IMR-90 (cell line): Measurements from ENCODE around the gene COL5A3. TPM values are rescaled to one million over a fixed set of nuclear protein-coding genes. Genes with fewer than 3 reads are reported as not detected.

Source experiments
- ATAC-seq: fragments of 200-7000 bp; cut with Tn5 transposase; 2 replicates; pipeline ENCODE4 v1.9.1; 2020; ENCODE audit warnings: low read depth, mild to moderate bottlenecking, moderate library complexity
- BruUV-seq: library from RNA; stranded (reverse); fragments of 400-500 nt; replicated peaks from 2 replicates; lab custom pipeline; 2021; lab: Mats Ljungman, UMichigan
- CTCF ChIA-PET: fragments of 300-600 bp; formaldehyde crosslinking; extraction: SDS; loops from one replicate; lab custom pipeline; 2021; ENCODE audit warnings: antibody characterized with exemption; lab: Yijun Ruan, JAX
- POLR2A ChIA-PET: fragments of 300-600 bp; sonication (Branson Sonifier 250); formaldehyde crosslinking; loops from one replicate; lab custom pipeline; 2022; ENCODE audit warnings: antibody characterized with exemption; ENCODE audit not compliant: unreplicated experiment; lab: Charles Lee
- DNase-seq: peaks from one replicate; pipeline ENCODE4 v3.0.0; 2013
- H2AFZ ChIP-seq: replicated peaks from 2 replicates; pipeline ENCODE3; 2013; ENCODE audit warnings: low read length, mild to moderate bottlenecking; ENCODE audit not compliant: poor library complexity
- H2AK5ac ChIP-seq: 2 replicates; pipeline ENCODE4 v1.6.1; 2013; ENCODE audit warnings: low read depth, low read length, inconsistent platforms
- H2AK9ac ChIP-seq: replicated peaks from 2 replicates; pipeline ENCODE3; 2013; ENCODE audit warnings: mild to moderate bottlenecking, low read depth, low read length, moderate library complexity; ENCODE audit not compliant: poor library complexity
- H2BK120ac ChIP-seq: 2 replicates; pipeline ENCODE4 v1.6.1; 2013; ENCODE audit warnings: low read depth, low read length, inconsistent platforms
- H2BK15ac ChIP-seq: 3 replicates; pipeline ENCODE4 v1.6.1; 2013; ENCODE audit warnings: low read depth, low read length, inconsistent platforms
- H2BK20ac ChIP-seq: 2 replicates; pipeline ENCODE4 v1.6.1; 2013; ENCODE audit warnings: low read depth, mild to moderate bottlenecking, inconsistent platforms, low read length, moderate library complexity
- H2BK5ac ChIP-seq: 2 replicates; pipeline ENCODE4 v1.6.1; 2013; ENCODE audit warnings: mild to moderate bottlenecking, low read depth, low read length, inconsistent platforms; ENCODE audit not compliant: poor library complexity, severe bottlenecking
- H3K14ac ChIP-seq: replicated peaks from 2 replicates; pipeline ENCODE4 v1.6.1; 2013; ENCODE audit warnings: low read depth, low read length, inconsistent platforms
- H3K18ac ChIP-seq: 2 replicates; pipeline ENCODE4 v1.6.1; 2013; ENCODE audit warnings: low read depth, low read length, control low read depth
- H3K23ac ChIP-seq: 2 replicates; pipeline ENCODE4 v1.6.1; 2013; ENCODE audit warnings: low read depth, low read length, inconsistent platforms
- H3K27ac ChIP-seq: 2 replicates; pipeline ENCODE4 v1.5.1; 2013; ENCODE audit warnings: mild to moderate bottlenecking, control low read depth, low read length; ENCODE audit not compliant: insufficient read depth
- H3K27me3 ChIP-seq: 2 replicates; pipeline ENCODE4 v1.6.1; 2013; ENCODE audit warnings: low read length; ENCODE audit not compliant: control insufficient read depth, insufficient read depth
- H3K36me3 ChIP-seq: 2 replicates; pipeline ENCODE4 v1.6.1; 2013; ENCODE audit warnings: low read length, mixed read lengths; ENCODE audit not compliant: control insufficient read depth, insufficient read depth
- H3K4ac ChIP-seq: 2 replicates; pipeline ENCODE4 v1.6.1; 2013; ENCODE audit warnings: low read depth, low read length, inconsistent platforms
- H3K4me1 ChIP-seq: 2 replicates; pipeline ENCODE4 v1.6.1; 2013; ENCODE audit warnings: low read length, mixed read lengths; ENCODE audit not compliant: control insufficient read depth, insufficient read depth
- H3K4me2 ChIP-seq: 2 replicates; pipeline ENCODE4 v1.6.1; 2013; ENCODE audit warnings: low read depth, mild to moderate bottlenecking, control low read depth, low read length, moderate library complexity
- H3K4me3 ChIP-seq: 2 replicates; pipeline ENCODE4 v1.5.1; 2013; ENCODE audit warnings: low read depth, mild to moderate bottlenecking, control low read depth, low read length, moderate library complexity; ENCODE audit not compliant: insufficient read depth
- H3K56ac ChIP-seq: 2 replicates; pipeline ENCODE4 v1.6.1; 2013; ENCODE audit warnings: low read length, inconsistent platforms; ENCODE audit not compliant: insufficient read depth; ENCODE audit errors: extremely low read depth
- H3K79me1 ChIP-seq, 2 experiments: 2 replicates each; pipeline ENCODE4 v1.6.1; 2013; ENCODE audit warnings: low read length in 2 of 2, inconsistent platforms in 1 of 2, low read depth in 1 of 2
- H3K9ac ChIP-seq: 2 replicates; pipeline ENCODE4 v1.6.1; 2013; ENCODE audit warnings: low read depth, low read length, control low read depth
- H3K9me1 ChIP-seq: 2 replicates; pipeline ENCODE4 v1.6.1; 2013; ENCODE audit warnings: low read length, inconsistent platforms; ENCODE audit not compliant: insufficient read depth
- H3K9me3 ChIP-seq: 2 replicates; pipeline ENCODE4 v1.6.1; 2013; ENCODE audit warnings: low read length; ENCODE audit not compliant: control insufficient read depth, insufficient read depth
- H4K20me1 ChIP-seq: 2 replicates; pipeline ENCODE4 v1.6.1; 2013; ENCODE audit warnings: low read length, inconsistent platforms; ENCODE audit not compliant: insufficient read depth
- H4K5ac ChIP-seq: 2 replicates; pipeline ENCODE4 v1.6.1; 2013; ENCODE audit warnings: mild to moderate bottlenecking, low read depth, low read length, control low read depth
- H4K8ac ChIP-seq, 2 experiments: 2 replicates each; pipeline ENCODE4 v1.6.1; 2013; ENCODE audit warnings: low read depth in 2 of 2, low read length in 2 of 2, control low read depth in 1 of 2, inconsistent platforms in 1 of 2
- H4K91ac ChIP-seq: 2 replicates; pipeline ENCODE4 v1.6.1; 2013; ENCODE audit warnings: low read depth, low read length, inconsistent platforms; ENCODE audit not compliant: insufficient read depth
- BHLHE40 ChIP-seq: fragments of 150-350 bp; IDR thresholded peaks from 2 replicates; pipeline ENCODE4 v1.6.1; 2016; ENCODE audit warnings: mild to moderate bottlenecking, low read depth, low read length
- CEBPB ChIP-seq: IDR thresholded peaks from 2 replicates; pipeline ENCODE4 v1.6.1; 2012; ENCODE audit warnings: low read depth, low read length, improper control_type of control experiment
- CHD1 ChIP-seq: IDR thresholded peaks from 2 replicates; pipeline ENCODE4 v1.6.1; 2012; ENCODE audit warnings: low read depth, low read length, improper control_type of control experiment
- FOS ChIP-seq: fragments of 150-350 bp; IDR thresholded peaks from 2 replicates; pipeline ENCODE4 v1.6.1; 2016; ENCODE audit warnings: low read depth, low read length
- MAFK ChIP-seq: IDR thresholded peaks from 2 replicates; pipeline ENCODE4 v1.6.1; 2012; ENCODE audit warnings: low read depth, low read length, improper control_type of control experiment
- MAZ ChIP-seq: IDR thresholded peaks from 2 replicates; pipeline ENCODE4 v1.6.1; 2012; ENCODE audit warnings: low read depth, mild to moderate bottlenecking, low read length, improper control_type of control experiment, moderate library complexity, borderline replicate concordance
- MXI1 ChIP-seq: IDR thresholded peaks from 2 replicates; pipeline ENCODE4 v1.6.1; 2012; ENCODE audit warnings: low read depth, mild to moderate bottlenecking, low read length, moderate library complexity, borderline replicate concordance
- POLR2A ChIP-seq: IDR thresholded peaks from 2 replicates; pipeline ENCODE4 v1.6.1; 2012; ENCODE audit warnings: mild to moderate bottlenecking, low read depth, low read length
- RAD21 ChIP-seq: IDR thresholded peaks from 2 replicates; pipeline ENCODE4 v1.6.1; 2012; ENCODE audit warnings: low read length, improper control_type of control experiment
- RCOR1 ChIP-seq: IDR thresholded peaks from 2 replicates; pipeline ENCODE4 v1.6.1; 2012; ENCODE audit warnings: mild to moderate bottlenecking, low read length, improper control_type of control experiment; ENCODE audit not compliant: insufficient replicate concordance
- RFX5 ChIP-seq: IDR thresholded peaks from 2 replicates; pipeline ENCODE4 v1.8.0; 2012; ENCODE audit warnings: low read depth, mild to moderate bottlenecking, low read length, moderate library complexity
- SMC3 ChIP-seq: fragments of 150-350 bp; IDR thresholded peaks from 2 replicates; pipeline ENCODE4 v1.6.1; 2016; ENCODE audit warnings: low read depth, mild to moderate bottlenecking, antibody characterized with exemption, low read length, moderate library complexity
- WGBS, 2 experiments: methylation state at CpG; one replicate each; pipeline versions ENCODE4 v1.1.5 to v1.1.7; 2013; ENCODE audit warnings: missing lambda C conversion rate in 2 of 2; ENCODE audit not compliant: insufficient read length in 1 of 2; ENCODE audit errors: extremely low coverage in 2 of 2; 5-methylcytosine and 5-hydroxymethylcytosine counted together
- dilution Hi-C: fragments of 300-500 bp; cut with HindIII; formaldehyde crosslinking; loops from one replicate; pipeline ENCODE4 v1.14.3; 2018; ENCODE audit warnings: low sequenced_read_pairs; ENCODE audit not compliant: unreplicated experiment
- in situ Hi-C: fragments of 300-500 bp; cut with MboI; formaldehyde crosslinking; loops from 3 replicates; pipeline ENCODE4 v1.14.3; 2019; ENCODE audit warnings: low sequenced_read_pairs, inconsistent platforms, mixed read lengths
- intact Hi-C: fragments of 100-400 bp; cut with micrococcal nuclease; formaldehyde crosslinking; loops from 2 replicates; pipeline ENCODE4 v1.10.0; 2022
- polyA plus RNA-seq, 3 experiments: library from polyadenylated mRNA; depleted of rRNA; stranded (reverse); fragments of >200 nt; gene quantifications; 2 replicates each; pipeline ENCODE4 v1.2.3, GENCODE V29; 2012; ENCODE audit warnings: low replicate concordance in 1 of 3
- total RNA-seq: library from RNA; depleted of rRNA; stranded (reverse); fragments of >200 nt; gene quantifications from 2 replicates; pipeline ENCODE4 v1.2.3, GENCODE V29; 2012
- TF ChIP-seq, protein P1 (sequence below): fragments of 150-350 bp; IDR thresholded peaks from 2 replicates; pipeline ENCODE4 v1.6.1; 2016; ENCODE audit warnings: low read depth, mild to moderate bottlenecking, low read length, moderate library complexity, borderline replicate concordance
- TF ChIP-seq, protein P2 (sequence below): conservative IDR thresholded peaks from 2 replicates; pipeline ENCODE4 v1.5.1; 2012; ENCODE audit warnings: mild to moderate bottlenecking, low read depth, low read length, improper control_type of control experiment
- TF ChIP-seq, protein P3 (sequence below): fragments of 150-350 bp; IDR thresholded peaks from 2 replicates; pipeline ENCODE4 v1.6.1; 2017; ENCODE audit warnings: mild to moderate bottlenecking, antibody characterized with exemption, low read length, low read depth

Gene COL5A3
- total and polyA plus RNA-seq, 2 of the 4 experiments (the other 2 are of a cell fraction): 0.54 to 1.5 TPM

DNA sequence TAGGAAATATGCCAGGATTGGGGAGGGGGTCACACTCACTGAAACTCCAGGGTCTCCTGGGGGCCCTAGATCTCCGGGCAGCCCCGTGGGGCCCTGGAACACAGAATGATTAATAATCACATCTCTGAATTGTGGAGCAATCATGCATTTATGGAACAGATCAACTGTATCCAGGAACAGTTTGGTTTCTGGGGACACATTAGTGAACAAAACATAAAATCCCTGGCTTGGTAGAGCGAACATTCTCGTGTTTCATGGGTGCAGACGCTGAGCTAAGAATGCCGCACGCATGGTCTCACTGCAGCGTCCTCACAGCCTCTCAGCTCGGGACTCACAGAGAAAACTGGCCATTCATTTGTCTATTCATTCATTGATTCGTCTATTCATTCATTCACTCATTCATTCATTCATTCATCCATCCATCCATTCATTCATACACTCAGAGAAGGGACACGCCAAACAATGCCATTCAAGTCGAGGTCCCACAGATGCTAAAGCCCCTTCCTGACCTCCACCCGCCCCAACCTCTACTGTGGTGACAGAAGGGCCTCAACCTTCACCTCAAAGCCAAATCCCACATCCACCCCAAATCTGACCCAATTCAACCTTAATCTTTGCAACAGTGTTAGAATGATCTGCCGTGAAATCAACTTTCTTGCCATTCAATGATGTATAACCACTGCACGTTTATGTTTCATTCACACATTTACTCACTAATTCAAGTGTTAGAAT is 39.0 kb downstream of the COL5A3 start:
- CTCF ChIA-PET: interaction anchor here (1.2 kb wide), 1 partner anchor 26 kb away, joined by 3 read pairs; no protein-coding TSS in a partner anchor
- Histone ChIP-seq H2AK5ac (no peak overlapping the region), H3K9me3 (no peaks in the 10 kb centered on the region), H4K5ac (no peak overlapping the region), H2AFZ (no peak overlapping the region), H3K4me2 (no peak overlapping the region), H4K91ac (no peak overlapping the region), H3K14ac (no peak overlapping the region), H3K56ac (no peak overlapping the region), H4K20me1 (no peaks in the 10 kb centered on the region), H2BK120ac (no peak overlapping the region), H3K9me1 (no peaks in the 10 kb centered on the region), H3K79me1 (no peaks in the 10 kb centered on the region), H3K4me3 (no peak overlapping the region), H4K8ac (no peak overlapping the region), H2BK15ac (no peak overlapping the region), H3K9ac (no peak overlapping the region), H3K4me1 (peaks cover 2% of the 10 kb centered on the region; the same call in 1 of the 2 replicates), H2BK20ac (no peak overlapping the region), H3K27me3 (no peaks in the 10 kb centered on the region; the same call in 1 of the 2 replicates), H2AK9ac (no peak overlapping the region), H3K18ac (no peak overlapping the region), H3K36me3 (peaks cover 2% of the 10 kb centered on the region; the same call in 1 of the 2 replicates), H2BK5ac (no peak overlapping the region), H3K27ac (no peak overlapping the region), H3K23ac (no peak overlapping the region), H3K4ac (no peak overlapping the region)
- in situ Hi-C loops (no loop called here), intact Hi-C loops (no loop called here), dilution Hi-C loops (no loop called here)
- POLR2A ChIA-PET: no interaction called here
- 74% methylated on average over 12 of the region's 15 CpGs; no CpG with 5 or more reads in 1 of the 2 experiments for WGBS, 2 experiments
- BruUV-seq: no TSS peak
- DNase-seq: no peak
- no peak for ATAC-seq
- TF ChIP-seq CEBPB (no peak), MXI1 (no peak), RCOR1 (no peak), SMC3 (no peak), MAFK (no peak), FOS (no peak), RAD21 (no peak), RFX5 (no peak), MAZ (no peak), POLR2A (no peak), CHD1 (no peak), BHLHE40 (no peak)
- TF ChIP-seq, protein P1, sequence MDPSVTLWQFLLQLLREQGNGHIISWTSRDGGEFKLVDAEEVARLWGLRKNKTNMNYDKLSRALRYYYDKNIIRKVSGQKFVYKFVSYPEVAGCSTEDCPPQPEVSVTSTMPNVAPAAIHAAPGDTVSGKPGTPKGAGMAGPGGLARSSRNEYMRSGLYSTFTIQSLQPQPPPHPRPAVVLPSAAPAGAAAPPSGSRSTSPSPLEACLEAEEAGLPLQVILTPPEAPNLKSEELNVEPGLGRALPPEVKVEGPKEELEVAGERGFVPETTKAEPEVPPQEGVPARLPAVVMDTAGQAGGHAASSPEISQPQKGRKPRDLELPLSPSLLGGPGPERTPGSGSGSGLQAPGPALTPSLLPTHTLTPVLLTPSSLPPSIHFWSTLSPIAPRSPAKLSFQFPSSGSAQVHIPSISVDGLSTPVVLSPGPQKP: no peak
- TF ChIP-seq, protein P2, sequence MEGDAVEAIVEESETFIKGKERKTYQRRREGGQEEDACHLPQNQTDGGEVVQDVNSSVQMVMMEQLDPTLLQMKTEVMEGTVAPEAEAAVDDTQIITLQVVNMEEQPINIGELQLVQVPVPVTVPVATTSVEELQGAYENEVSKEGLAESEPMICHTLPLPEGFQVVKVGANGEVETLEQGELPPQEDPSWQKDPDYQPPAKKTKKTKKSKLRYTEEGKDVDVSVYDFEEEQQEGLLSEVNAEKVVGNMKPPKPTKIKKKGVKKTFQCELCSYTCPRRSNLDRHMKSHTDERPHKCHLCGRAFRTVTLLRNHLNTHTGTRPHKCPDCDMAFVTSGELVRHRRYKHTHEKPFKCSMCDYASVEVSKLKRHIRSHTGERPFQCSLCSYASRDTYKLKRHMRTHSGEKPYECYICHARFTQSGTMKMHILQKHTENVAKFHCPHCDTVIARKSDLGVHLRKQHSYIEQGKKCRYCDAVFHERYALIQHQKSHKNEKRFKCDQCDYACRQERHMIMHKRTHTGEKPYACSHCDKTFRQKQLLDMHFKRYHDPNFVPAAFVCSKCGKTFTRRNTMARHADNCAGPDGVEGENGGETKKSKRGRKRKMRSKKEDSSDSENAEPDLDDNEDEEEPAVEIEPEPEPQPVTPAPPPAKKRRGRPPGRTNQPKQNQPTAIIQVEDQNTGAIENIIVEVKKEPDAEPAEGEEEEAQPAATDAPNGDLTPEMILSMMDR: no peak
- TF ChIP-seq, protein P3, sequence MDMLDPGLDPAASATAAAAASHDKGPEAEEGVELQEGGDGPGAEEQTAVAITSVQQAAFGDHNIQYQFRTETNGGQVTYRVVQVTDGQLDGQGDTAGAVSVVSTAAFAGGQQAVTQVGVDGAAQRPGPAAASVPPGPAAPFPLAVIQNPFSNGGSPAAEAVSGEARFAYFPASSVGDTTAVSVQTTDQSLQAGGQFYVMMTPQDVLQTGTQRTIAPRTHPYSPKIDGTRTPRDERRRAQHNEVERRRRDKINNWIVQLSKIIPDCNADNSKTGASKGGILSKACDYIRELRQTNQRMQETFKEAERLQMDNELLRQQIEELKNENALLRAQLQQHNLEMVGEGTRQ: no peak
